HepG2 (cell line): ENCODE measurements around the gene NTSR2. TPM values are rescaled to one million over a fixed set of nuclear protein-coding genes. Genes with fewer than 3 reads are reported as not detected.

Experiments
- BORCS8-MEF2B ChIP-seq: sonication (generic); formaldehyde crosslinking; IDR thresholded peaks from 2 replicates; pipeline ENCODE4 v1.8.0; 2022; ENCODE audit warnings: mild to moderate bottlenecking, missing genetic modification reagents
- BRF2 ChIP-seq: sonication (generic); formaldehyde crosslinking; IDR thresholded peaks from 2 replicates; pipeline ENCODE4 v1.8.1; 2022; ENCODE audit warnings: mild to moderate bottlenecking, missing genetic modification reagents
- CSRNP2 ChIP-seq: sonication (generic); formaldehyde crosslinking; conservative IDR thresholded peaks from 2 replicates; pipeline ENCODE4 v1.8.0; 2022; ENCODE audit warnings: low read depth, missing genetic modification reagents
- GATAD2A ChIP-seq: IDR thresholded peaks from 2 replicates; pipeline ENCODE4 v1.6.1; 2016
- HNRNPH1 ChIP-seq: fragments of 200-400 bp; formaldehyde crosslinking; optimal IDR thresholded peaks from 2 replicates; pipeline ENCODE3; 2017; ENCODE audit warnings: mild to moderate bottlenecking, low read depth, low read length
- MIER2 ChIP-seq: IDR thresholded peaks from 2 replicates; pipeline ENCODE4 v1.6.1; 2016; ENCODE audit warnings: missing biosample characterization, missing genetic modification reagents
- NFKB2 ChIP-seq: sonication (generic); formaldehyde crosslinking; IDR thresholded peaks from 2 replicates; pipeline ENCODE4 v1.4.0; 2020; ENCODE audit warnings: missing genetic modification reagents, borderline replicate concordance
- NR2C2 ChIP-seq: sonication (generic); formaldehyde crosslinking; IDR thresholded peaks from 2 replicates; pipeline ENCODE4 v1.4.0; 2020; ENCODE audit warnings: missing genetic modification reagents, mild to moderate bottlenecking, moderate library complexity, borderline replicate concordance
- PCBP1 ChIP-seq: fragments of 200-400 bp; formaldehyde crosslinking; IDR thresholded peaks from 2 replicates; pipeline ENCODE4 v1.6.1; 2017; ENCODE audit warnings: mild to moderate bottlenecking, low read depth, low read length, borderline replicate concordance
- PITX1 ChIP-seq: sonication (generic); formaldehyde crosslinking; IDR thresholded peaks from 2 replicates; pipeline ENCODE4 v1.5.1; 2020; ENCODE audit warnings: mild to moderate bottlenecking, missing genetic modification reagents
- SOX13 ChIP-seq, 3 experiments: fragments of 450-650 bp in 1 of 3; sonication (generic) in 1 of 3; formaldehyde crosslinking in 1 of 3; IDR thresholded peaks in 2 of 3; conservative IDR thresholded peaks in 1 of 3; 2 replicates each; pipeline versions ENCODE4 v1.5.0 to v1.6.1; 2016 to 2020; ENCODE audit warnings: antibody characterized with exemption in 1 of 3, mild to moderate bottlenecking in 1 of 3, missing compliant biosample characterization in 1 of 3, missing genetic modification reagents in 1 of 3, moderate library complexity in 1 of 3
- TBX3 ChIP-seq: fragments of 450-650 bp; IDR thresholded peaks from 2 replicates; pipeline ENCODE4 v1.6.1; 2017; ENCODE audit warnings: antibody characterized with exemption, mild to moderate bottlenecking, inconsistent platforms, borderline replicate concordance
- TRIM24 ChIP-seq: sonication (generic); formaldehyde crosslinking; IDR thresholded peaks from 2 replicates; pipeline ENCODE4 v1.8.0; 2022; ENCODE audit warnings: mild to moderate bottlenecking, missing genetic modification reagents
- ZNF556 ChIP-seq: sonication (generic); formaldehyde crosslinking; IDR thresholded peaks from 2 replicates; pipeline ENCODE4 v1.4.0; 2020; ENCODE audit warnings: mild to moderate bottlenecking, missing genetic modification reagents, borderline replicate concordance
- ZNF883 ChIP-seq: sonication (generic); formaldehyde crosslinking; IDR thresholded peaks from 2 replicates; pipeline ENCODE4 v1.5.1; 2020; ENCODE audit warnings: mild to moderate bottlenecking, missing genetic modification reagents; ENCODE audit errors: not compliant biosample characterization
- ZSCAN9 ChIP-seq: IDR thresholded peaks from 2 replicates; pipeline ENCODE4 v1.6.1; 2016; ENCODE audit warnings: borderline replicate concordance
- polyA plus RNA-seq, 8 experiments: library from polyadenylated mRNA; depleted of rRNA in 3 of 8; stranded (reverse) in 7 of 8; unstranded in 1 of 8; fragments of >200 nt; fragmentation: Illumina TruSeq in 4 of 8; extraction: Trizol in 4 of 8; gene quantifications; 2 replicates each; pipeline versions ENCODE4 v1.2.1 to v1.2.3, GENCODE V29; 2011 to 2016; ENCODE audit warnings: low read depth in 4 of 8, missing spikeins in 1 of 8, mixed read lengths in 1 of 8; ENCODE audit not compliant: insufficient read depth in 1 of 8
- total RNA-seq, 5 experiments: library from RNA; depleted of rRNA; stranded (reverse); fragments of >200 nt; fragmentation: Illumina TruSeq; extraction: Trizol; gene quantifications; 2 replicates each; pipeline ENCODE4 v1.2.3, GENCODE V29; 2016; ENCODE audit warnings: low read depth in 1 of 5
- TF ChIP-seq, protein P1 (sequence below): sonication (generic); formaldehyde crosslinking; IDR thresholded peaks from one replicate; pipeline ENCODE4 v1.5.1; 2020; ENCODE audit warnings: mild to moderate bottlenecking, missing genetic modification reagents; ENCODE audit errors: not compliant biosample characterization

The NTSR2 gene
- total and polyA plus RNA-seq, 2 of the 13 experiments (the other 11 are each of a cell fraction or from before 2014, with no cell fraction given), result not detected

DNA sequence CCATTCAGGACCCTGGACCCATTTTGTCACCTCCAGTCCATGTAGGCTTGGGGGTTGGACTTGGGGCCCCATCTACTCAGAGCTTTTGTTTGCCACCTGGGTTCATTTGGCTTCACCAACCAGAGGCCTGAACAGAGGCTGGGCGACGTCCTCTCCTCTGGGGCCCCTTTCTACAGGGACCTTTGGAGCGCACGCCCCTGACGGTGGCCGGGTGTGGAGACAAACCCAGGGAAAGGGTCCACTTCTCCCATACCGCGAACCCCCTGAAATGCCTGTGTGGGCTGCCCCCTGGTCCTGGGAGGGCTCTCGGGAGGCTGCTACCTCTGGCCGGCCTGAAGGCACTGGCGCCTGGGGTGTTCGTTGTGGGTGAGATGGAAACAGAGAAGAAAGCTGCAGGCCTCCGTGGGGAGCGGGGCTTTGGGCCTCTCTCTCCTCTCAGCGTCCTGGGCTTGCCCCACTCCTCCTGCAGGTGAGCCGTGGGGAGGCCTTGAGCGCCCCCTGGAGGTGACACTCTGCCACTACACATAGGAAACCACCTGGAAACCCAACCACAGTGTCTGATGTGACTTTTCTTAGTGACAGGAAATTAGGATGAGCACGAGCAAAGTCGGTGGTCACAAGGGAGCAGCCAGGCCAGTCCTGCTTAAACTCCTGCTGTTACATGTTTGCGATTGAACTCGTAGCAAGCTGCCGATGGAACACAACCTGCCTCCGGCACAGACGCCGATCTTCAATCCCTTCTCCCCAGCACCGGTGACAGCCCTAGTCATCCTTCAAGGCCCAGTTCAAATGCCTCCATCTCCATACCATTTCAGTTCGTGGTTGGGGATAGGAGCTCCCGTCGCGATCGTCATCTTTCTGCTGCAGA lies 12.0 kb upstream of the NTSR2 start (continued):
- TF ChIP-seq, protein P1, sequence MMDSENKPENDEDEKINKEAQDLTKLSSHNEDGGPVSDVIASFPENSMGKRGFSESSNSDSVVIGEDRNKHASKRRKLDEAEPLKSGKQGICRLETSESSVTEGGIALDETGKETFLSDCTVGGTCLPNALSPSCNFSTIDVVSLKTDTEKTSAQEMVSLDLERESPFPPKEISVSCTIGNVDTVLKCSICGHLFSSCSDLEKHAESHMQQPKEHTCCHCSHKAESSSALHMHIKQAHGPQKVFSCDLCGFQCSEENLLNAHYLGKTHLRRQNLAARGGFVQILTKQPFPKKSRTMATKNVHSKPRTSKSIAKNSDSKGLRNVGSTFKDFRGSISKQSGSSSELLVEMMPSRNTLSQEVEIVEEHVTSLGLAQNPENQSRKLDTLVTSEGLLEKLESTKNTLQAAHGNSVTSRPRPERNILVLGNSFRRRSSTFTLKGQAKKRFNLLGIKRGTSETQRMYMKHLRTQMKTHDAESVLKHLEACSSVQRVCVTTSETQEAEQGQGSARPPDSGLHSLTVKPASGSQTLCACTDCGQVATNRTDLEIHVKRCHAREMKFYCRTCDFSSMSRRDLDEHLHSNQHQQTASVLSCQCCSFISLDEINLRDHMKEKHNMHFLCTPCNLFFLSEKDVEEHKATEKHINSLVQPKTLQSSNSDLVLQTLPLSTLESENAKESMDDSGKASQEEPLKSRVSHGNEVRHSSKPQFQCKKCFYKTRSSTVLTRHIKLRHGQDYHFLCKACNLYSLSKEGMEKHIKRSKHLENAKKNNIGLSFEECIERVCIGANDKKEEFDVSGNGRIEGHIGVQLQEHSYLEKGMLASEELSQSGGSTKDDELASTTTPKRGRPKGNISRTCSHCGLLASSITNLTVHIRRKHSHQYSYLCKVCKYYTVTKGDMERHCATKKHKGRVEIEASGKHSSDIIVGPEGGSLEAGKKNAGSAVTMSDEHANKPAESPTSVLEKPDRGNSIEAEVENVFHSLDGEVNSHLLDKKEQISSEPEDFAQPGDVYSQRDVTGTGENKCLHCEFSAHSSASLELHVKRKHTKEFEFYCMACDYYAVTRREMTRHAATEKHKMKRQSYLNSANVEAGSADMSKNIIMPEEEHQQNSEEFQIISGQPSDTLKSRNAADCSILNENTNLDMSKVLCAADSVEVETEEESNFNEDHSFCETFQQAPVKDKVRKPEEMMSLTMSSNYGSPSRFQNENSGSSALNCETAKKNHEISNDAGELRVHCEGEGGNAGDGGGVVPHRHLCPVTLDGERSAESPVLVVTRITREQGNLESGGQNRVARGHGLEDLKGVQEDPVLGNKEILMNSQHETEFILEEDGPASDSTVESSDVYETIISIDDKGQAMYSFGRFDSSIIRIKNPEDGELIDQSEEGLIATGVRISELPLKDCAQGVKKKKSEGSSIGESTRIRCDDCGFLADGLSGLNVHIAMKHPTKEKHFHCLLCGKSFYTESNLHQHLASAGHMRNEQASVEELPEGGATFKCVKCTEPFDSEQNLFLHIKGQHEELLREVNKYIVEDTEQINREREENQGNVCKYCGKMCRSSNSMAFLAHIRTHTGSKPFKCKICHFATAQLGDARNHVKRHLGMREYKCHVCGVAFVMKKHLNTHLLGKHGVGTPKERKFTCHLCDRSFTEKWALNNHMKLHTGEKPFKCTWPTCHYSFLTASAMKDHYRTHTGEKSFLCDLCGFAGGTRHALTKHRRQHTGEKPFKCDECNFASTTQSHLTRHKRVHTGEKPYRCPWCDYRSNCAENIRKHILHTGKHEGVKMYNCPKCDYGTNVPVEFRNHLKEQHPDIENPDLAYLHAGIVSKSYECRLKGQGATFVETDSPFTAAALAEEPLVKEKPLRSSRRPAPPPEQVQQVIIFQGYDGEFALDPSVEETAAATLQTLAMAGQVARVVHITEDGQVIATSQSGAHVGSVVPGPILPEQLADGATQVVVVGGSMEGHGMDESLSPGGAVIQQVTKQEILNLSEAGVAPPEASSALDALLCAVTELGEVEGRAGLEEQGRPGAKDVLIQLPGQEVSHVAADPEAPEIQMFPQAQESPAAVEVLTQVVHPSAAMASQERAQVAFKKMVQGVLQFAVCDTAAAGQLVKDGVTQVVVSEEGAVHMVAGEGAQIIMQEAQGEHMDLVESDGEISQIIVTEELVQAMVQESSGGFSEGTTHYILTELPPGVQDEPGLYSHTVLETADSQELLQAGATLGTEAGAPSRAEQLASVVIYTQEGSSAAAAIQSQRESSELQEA (CRISPR knock-in tag), result peak; percentile 23
- TF ChIP-seq HNRNPH1, result no peak
- no peak; the same call in 1 of the 2 replicates for TF ChIP-seq ZNF556 (CRISPR knock-in tag)
- TF ChIP-seq SOX13 (IDR thresholded peaks at IDR 0.05), result no peak
- TF ChIP-seq SOX13 (CRISPR knock-in tag; conservative IDR thresholded peaks at IDR 0.05 in 1 of 2, IDR thresholded peaks at IDR 0.05 in 1 of 2), result peak in 1 of 2 experiments; percentile 10; a peak in 1 of 4 replicates
- TF ChIP-seq ZSCAN9 (CRISPR knock-in tag), result peak; percentile 20; the same call in 1 of the 2 replicates
- TF ChIP-seq TBX3, result no peak
- TF ChIP-seq NFKB2 (CRISPR knock-in tag), result peak; percentile 29; the same call in 1 of the 2 replicates
- no peak for TF ChIP-seq CSRNP2
- peak; percentile 53 for TF ChIP-seq MIER2 (CRISPR knock-in tag)
- TF ChIP-seq BORCS8-MEF2B (CRISPR knock-in tag), result peak; percentile 72; the same call in 1 of the 2 replicates
- TF ChIP-seq GATAD2A (CRISPR knock-in tag), result peak; percentile 40; the same call in 1 of the 2 replicates
- TF ChIP-seq TRIM24 (CRISPR knock-in tag), result 0 out of 2 replicates have a peak, but pooled peaks have one; percentile 42
- 0 out of 2 replicates have a peak, but pooled peaks have one; percentile 32 for TF ChIP-seq NR2C2 (CRISPR knock-in tag)
- peak; percentile 76; the same call in 1 of the 2 replicates for TF ChIP-seq PCBP1
- TF ChIP-seq ZNF883, result peak; percentile 37
- peak; percentile 55 for TF ChIP-seq PITX1 (CRISPR knock-in tag)
- TF ChIP-seq BRF2 (CRISPR knock-in tag), result no peak
